HL-60 (cell line): Measurements from ENCODE around the gene HSPA12B.

Experiments used
- CTCF ChIP-seq: IDR thresholded peaks from one replicate; pipeline ENCODE4 v1.5.1; 2011; ENCODE audit warnings: low read length, control low read depth, inconsistent platforms; ENCODE audit not compliant: insufficient read depth
- GABPA ChIP-seq: IDR thresholded peaks from 2 replicates; pipeline ENCODE4 v1.6.1; 2012; ENCODE audit warnings: low read depth
- POLR2AphosphoS5 ChIP-seq: IDR thresholded peaks from 2 replicates; pipeline ENCODE4 v1.6.1; 2012; ENCODE audit warnings: low read depth
- REST ChIP-seq: IDR thresholded peaks from 2 replicates; pipeline ENCODE4 v1.6.1; 2012; ENCODE audit warnings: low read depth; ENCODE audit not compliant: insufficient replicate concordance
- SPI1 ChIP-seq: IDR thresholded peaks from 2 replicates; pipeline ENCODE4 v1.6.1; 2012; ENCODE audit warnings: low read depth, mild to moderate bottlenecking, borderline replicate concordance

- no peak for TF ChIP-seq CTCF
- no peak for TF ChIP-seq POLR2AphosphoS5
- no peak for TF ChIP-seq REST
- no peak for TF ChIP-seq SPI1
- no peak for TF ChIP-seq GABPA
These were observed 13.2 kb downstream of the HSPA12B start for GRCh38 chr20:3745686-3746173.
